HEK293 (cell line): ENCODE data around the gene PPEF1.
A peak's percentile ranks its signal among the peaks of the same experiment; 100 is the strongest.

Source experiments
- CTCF ChIA-PET: fragments of 350-600 bp; formaldehyde crosslinking; extraction: SDS; loops from one replicate; lab custom pipeline; 2021; ENCODE audit warnings: antibody characterized with exemption; lab: Yijun Ruan, JAX
- POLR2A ChIA-PET: fragments of 300-600 bp; formaldehyde crosslinking; extraction: SDS; loops from one replicate; lab custom pipeline; 2020; ENCODE audit warnings: antibody characterized with exemption, inconsistent platforms; lab: Yijun Ruan, JAX
- H3K27ac ChIP-seq: fragments of 200-500 bp; sonication (Bioruptor generic); 2 replicates; pipeline ENCODE4 v1.5.1; 2014; ENCODE audit warnings: low read depth, low read length, control low read depth, inconsistent platforms; ENCODE audit errors: extremely low read depth
- H3K36me3 ChIP-seq, 2 experiments: fragments of 200-500 bp in 1 of 2; sonication (Bioruptor generic) in 1 of 2; 1 replicate in 1 of 2; 2 replicates in 1 of 2; pipeline ENCODE4 v1.5.1; 2014 to 2017; ENCODE audit warnings: inconsistent platforms in 2 of 2, low read length in 2 of 2; ENCODE audit not compliant: control insufficient read depth in 2 of 2, insufficient read depth in 1 of 2
- H3K4me1 ChIP-seq: fragments of 200-500 bp; sonication (Bioruptor generic); 2 replicates; pipeline ENCODE4 v1.5.1; 2014; ENCODE audit warnings: mild to moderate bottlenecking, low read length, inconsistent platforms; ENCODE audit not compliant: control insufficient read depth, insufficient read depth
- H3K4me3 ChIP-seq: 2 replicates; pipeline ENCODE4 v1.5.1; 2011; ENCODE audit warnings: low read depth, mild to moderate bottlenecking, control low read depth, low read length, moderate library complexity
- H3K9me3 ChIP-seq: fragments of 200-500 bp; sonication (Bioruptor generic); 2 replicates; pipeline ENCODE4 v1.5.1; 2014; ENCODE audit warnings: low read depth, low read length, inconsistent platforms; ENCODE audit not compliant: control insufficient read depth, insufficient read depth
- MEIS1 ChIP-seq: sonication (generic); formaldehyde crosslinking; IDR thresholded peaks from 2 replicates; pipeline ENCODE4 v1.8.1; 2022; ENCODE audit warnings: missing genetic modification reagents, mild to moderate bottlenecking, borderline replicate concordance
- OSR2 ChIP-seq: fragments of 450-650 bp; formaldehyde crosslinking; IDR thresholded peaks from 2 replicates; pipeline ENCODE4 v1.5.1; 2016; ENCODE audit warnings: missing biosample characterization, missing genetic modification characterization
- PRDM4 ChIP-seq: fragments of 450-650 bp; formaldehyde crosslinking; IDR thresholded peaks from 2 replicates; pipeline ENCODE4 v1.5.1; 2017; ENCODE audit warnings: missing biosample characterization, missing genetic modification characterization
- TRIM28 ChIP-seq: IDR thresholded peaks from 2 replicates; pipeline ENCODE4 v1.6.1; 2011; ENCODE audit warnings: low read length, control low read depth, borderline replicate concordance
- ZBTB17 ChIP-seq: fragments of 450-650 bp; formaldehyde crosslinking; IDR thresholded peaks from 2 replicates; pipeline ENCODE4 v1.5.1; 2016; ENCODE audit warnings: missing biosample characterization, missing genetic modification characterization
- ZFP69B ChIP-seq: fragments of 450-650 bp; formaldehyde crosslinking; IDR thresholded peaks from 2 replicates; pipeline ENCODE4 v1.5.1; 2016; ENCODE audit warnings: missing biosample characterization, missing genetic modification characterization
- ZIC2 ChIP-seq: fragments of 450-650 bp; formaldehyde crosslinking; IDR thresholded peaks from 2 replicates; pipeline ENCODE4 v1.5.1; 2016; ENCODE audit warnings: missing biosample characterization, missing genetic modification characterization
- ZNF16 ChIP-seq: fragments of 450-650 bp; formaldehyde crosslinking; IDR thresholded peaks from 2 replicates; pipeline ENCODE4 v1.5.1; 2016; ENCODE audit warnings: low read depth, missing biosample characterization, missing genetic modification characterization
- ZNF169 ChIP-seq: fragments of 450-650 bp; formaldehyde crosslinking; IDR thresholded peaks from 2 replicates; pipeline ENCODE4 v1.5.1; 2016; ENCODE audit warnings: missing biosample characterization, missing genetic modification characterization
- ZNF274 ChIP-seq, 2 experiments: fragments of 200-500 bp in 1 of 2; fragments of 450-650 bp in 1 of 2; sonication (Bioruptor generic) in 1 of 2; formaldehyde crosslinking in 1 of 2; IDR thresholded peaks; 2 replicates each; pipeline versions ENCODE4 v1.5.1 to v1.6.1; 2014 to 2016; ENCODE audit warnings: borderline replicate concordance in 1 of 2, inconsistent platforms in 1 of 2, low read length in 1 of 2, missing biosample characterization in 1 of 2, missing genetic modification characterization in 1 of 2
- ZNF324 ChIP-seq: fragments of 450-650 bp; formaldehyde crosslinking; IDR thresholded peaks from 2 replicates; pipeline ENCODE4 v1.5.1; 2016; ENCODE audit warnings: missing biosample characterization, missing genetic modification characterization
- TF ChIP-seq, protein P1 (sequence below): fragments of 450-650 bp; formaldehyde crosslinking; IDR thresholded peaks from 2 replicates; pipeline ENCODE4 v1.5.1; 2016; ENCODE audit warnings: missing biosample characterization, missing genetic modification characterization
- TF ChIP-seq, protein P2 (sequence below): IDR thresholded peaks from 2 replicates; pipeline ENCODE4 v1.6.1; 2011; ENCODE audit warnings: mild to moderate bottlenecking, low read depth, low read length, borderline replicate concordance

PPEF1 gene, protein sequence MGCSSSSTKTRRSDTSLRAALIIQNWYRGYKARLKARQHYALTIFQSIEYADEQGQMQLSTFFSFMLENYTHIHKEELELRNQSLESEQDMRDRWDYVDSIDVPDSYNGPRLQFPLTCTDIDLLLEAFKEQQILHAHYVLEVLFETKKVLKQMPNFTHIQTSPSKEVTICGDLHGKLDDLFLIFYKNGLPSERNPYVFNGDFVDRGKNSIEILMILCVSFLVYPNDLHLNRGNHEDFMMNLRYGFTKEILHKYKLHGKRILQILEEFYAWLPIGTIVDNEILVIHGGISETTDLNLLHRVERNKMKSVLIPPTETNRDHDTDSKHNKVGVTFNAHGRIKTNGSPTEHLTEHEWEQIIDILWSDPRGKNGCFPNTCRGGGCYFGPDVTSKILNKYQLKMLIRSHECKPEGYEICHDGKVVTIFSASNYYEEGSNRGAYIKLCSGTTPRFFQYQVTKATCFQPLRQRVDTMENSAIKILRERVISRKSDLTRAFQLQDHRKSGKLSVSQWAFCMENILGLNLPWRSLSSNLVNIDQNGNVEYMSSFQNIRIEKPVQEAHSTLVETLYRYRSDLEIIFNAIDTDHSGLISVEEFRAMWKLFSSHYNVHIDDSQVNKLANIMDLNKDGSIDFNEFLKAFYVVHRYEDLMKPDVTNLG

GRCh38 chrX:18707426-18708049, at the start of gene PPEF1:
Gene PPEF1 (plus strand): TSS chrX:18707645. CDS start chrX:18707781, 136 bp downstream.
- no peaks in the 10 kb centered on the region for H3K9me3 ChIP-seq
- no peak within 1 kb of the TSS for H3K27ac ChIP-seq
- POLR2A ChIA-PET: no interaction called here
- 0 out of 2 replicates have a peak, but pooled peaks have one; percentile 14 for TF ChIP-seq ZFP69B (tag by site-specific recombination)
- TF ChIP-seq, protein P1, sequence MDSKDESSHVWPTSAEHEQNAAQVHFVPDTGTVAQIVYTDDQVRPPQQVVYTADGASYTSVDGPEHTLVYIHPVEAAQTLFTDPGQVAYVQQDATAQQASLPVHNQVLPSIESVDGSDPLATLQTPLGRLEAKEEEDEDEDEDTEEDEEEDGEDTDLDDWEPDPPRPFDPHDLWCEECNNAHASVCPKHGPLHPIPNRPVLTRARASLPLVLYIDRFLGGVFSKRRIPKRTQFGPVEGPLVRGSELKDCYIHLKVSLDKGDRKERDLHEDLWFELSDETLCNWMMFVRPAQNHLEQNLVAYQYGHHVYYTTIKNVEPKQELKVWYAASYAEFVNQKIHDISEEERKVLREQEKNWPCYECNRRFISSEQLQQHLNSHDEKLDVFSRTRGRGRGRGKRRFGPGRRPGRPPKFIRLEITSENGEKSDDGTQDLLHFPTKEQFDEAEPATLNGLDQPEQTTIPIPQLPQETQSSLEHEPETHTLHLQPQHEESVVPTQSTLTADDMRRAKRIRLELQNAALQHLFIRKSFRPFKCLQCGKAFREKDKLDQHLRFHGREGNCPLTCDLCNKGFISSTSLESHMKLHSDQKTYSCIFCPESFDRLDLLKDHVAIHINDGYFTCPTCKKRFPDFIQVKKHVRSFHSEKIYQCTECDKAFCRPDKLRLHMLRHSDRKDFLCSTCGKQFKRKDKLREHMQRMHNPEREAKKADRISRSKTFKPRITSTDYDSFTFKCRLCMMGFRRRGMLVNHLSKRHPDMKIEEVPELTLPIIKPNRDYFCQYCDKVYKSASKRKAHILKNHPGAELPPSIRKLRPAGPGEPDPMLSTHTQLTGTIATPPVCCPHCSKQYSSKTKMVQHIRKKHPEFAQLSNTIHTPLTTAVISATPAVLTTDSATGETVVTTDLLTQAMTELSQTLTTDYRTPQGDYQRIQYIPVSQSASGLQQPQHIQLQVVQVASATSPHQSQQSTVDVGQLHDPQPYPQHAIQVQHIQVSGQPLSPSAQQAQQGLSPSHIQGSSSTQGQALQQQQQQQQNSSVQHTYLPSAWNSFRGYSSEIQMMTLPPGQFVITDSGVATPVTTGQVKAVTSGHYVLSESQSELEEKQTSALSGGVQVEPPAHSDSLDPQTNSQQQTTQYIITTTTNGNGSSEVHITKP (tag by site-specific recombination): peak; percentile 94
- TF ChIP-seq ZBTB17: peak; percentile 73
- 0 out of 2 replicates have a peak, but pooled peaks have one; percentile 49 for TF ChIP-seq PRDM4 (tag by site-specific recombination)
- no peak for TF ChIP-seq ZNF324 (tag by site-specific recombination)
- TF ChIP-seq MEIS1 (CRISPR knock-in tag): no peak
- TF ChIP-seq OSR2 (tag by site-specific recombination): peak; percentile 58; the same call in 1 of the 2 replicates
- peak; percentile 74 for TF ChIP-seq TRIM28
- 0 out of 2 replicates have a peak, but pooled peaks have one; percentile 14 for TF ChIP-seq ZIC2 (tag by site-specific recombination)
- no peaks in the 10 kb centered on the region for H3K4me1 ChIP-seq
- H3K4me3 ChIP-seq: no peak within 1 kb of the TSS
- CTCF ChIA-PET: interaction anchor here (0.5 to 1.2 kb wide), 4 partner anchors 31 to 1074 kb away, joined by 3 to 6 read pairs (median 4); no protein-coding TSS in a partner anchor
- no peaks in the 10 kb centered on the region for H3K36me3 ChIP-seq

DNA sequence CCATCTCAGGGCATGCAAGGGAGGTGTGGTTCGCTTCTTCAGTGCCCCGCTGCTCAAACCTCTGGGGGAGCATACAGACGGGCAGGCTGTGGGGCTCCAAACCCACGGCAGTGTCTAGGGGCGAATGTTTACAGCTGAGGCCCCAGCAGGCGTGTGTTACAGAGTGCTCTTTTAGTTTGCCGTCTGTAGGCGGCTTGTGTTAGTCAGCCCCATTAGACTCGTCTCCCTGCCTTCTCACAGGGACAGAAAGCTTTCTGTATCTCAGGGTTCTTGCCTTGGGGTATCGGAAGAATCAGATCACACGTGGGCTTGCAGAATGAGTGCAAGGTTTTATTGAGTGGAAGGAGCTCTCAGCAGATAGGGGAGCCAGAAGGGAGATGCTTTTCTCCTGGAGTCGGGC, 46.2 kb upstream of the PPEF1 start:
- Histone ChIP-seq H3K4me3 (no peak overlapping the region), H3K9me3 (no peaks in the 10 kb centered on the region), H3K4me1 (no peaks in the 10 kb centered on the region), H3K36me3 (no peaks in the 10 kb centered on the region), H3K27ac (no peak overlapping the region)
- ChIA-PET POLR2A (no interaction called here), CTCF (interaction anchor here (0.6 kb wide), 1 partner anchor 281 kb away, joined by 3 read pairs; no protein-coding TSS in a partner anchor)
- TF ChIP-seq ZNF16 (tag by site-specific recombination): no peak
- TF ChIP-seq ZNF274 (IDR thresholded peaks at IDR 0.05; ENCODE audit: low read length): no peak
- TF ChIP-seq ZNF274 (tag by site-specific recombination; IDR thresholded peaks at IDR 0.05; ENCODE audit: borderline replicate concordance): no peak
- no peak for TF ChIP-seq ZNF169 (tag by site-specific recombination)
- TF ChIP-seq, protein P2, sequence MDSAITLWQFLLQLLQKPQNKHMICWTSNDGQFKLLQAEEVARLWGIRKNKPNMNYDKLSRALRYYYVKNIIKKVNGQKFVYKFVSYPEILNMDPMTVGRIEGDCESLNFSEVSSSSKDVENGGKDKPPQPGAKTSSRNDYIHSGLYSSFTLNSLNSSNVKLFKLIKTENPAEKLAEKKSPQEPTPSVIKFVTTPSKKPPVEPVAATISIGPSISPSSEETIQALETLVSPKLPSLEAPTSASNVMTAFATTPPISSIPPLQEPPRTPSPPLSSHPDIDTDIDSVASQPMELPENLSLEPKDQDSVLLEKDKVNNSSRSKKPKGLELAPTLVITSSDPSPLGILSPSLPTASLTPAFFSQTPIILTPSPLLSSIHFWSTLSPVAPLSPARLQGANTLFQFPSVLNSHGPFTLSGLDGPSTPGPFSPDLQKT: no peak
